WI38 (cell line): ENCODE results near the gene ST3GAL2.

ENCODE experiments used
- H3K4me3 ChIP-seq: 2 replicates; pipeline ENCODE4 v1.5.1; 2011; ENCODE audit warnings: low read depth, mild to moderate bottlenecking, control low read depth, low read length
- TF ChIP-seq, protein P1 (sequence below): IDR thresholded peaks from 2 replicates; pipeline ENCODE4 v1.5.1; 2012; ENCODE audit warnings: low read depth, mild to moderate bottlenecking, control low read depth, low read length

ST3GAL2 gene

DNA sequence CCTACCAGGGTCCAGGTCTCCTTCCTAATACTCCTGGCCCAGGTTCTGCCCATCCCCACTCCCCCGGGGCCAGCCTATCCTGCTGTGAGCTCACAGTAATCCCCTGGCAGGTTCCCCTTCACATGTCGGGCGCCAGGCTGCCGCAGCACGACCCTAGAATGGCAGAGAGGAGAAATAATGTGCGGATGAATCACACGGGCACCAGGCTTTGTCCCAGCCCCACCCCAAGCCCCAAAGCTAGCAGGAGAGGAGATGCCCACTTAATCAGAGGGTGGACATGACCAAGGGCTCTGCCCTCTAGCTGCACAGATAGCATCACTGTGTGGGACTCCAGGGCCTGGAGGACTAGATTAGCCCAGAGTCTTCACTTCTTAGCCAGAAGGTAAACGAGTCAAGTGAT is 39.5 kb downstream of the ST3GAL2 start:
- TF ChIP-seq, protein P1, sequence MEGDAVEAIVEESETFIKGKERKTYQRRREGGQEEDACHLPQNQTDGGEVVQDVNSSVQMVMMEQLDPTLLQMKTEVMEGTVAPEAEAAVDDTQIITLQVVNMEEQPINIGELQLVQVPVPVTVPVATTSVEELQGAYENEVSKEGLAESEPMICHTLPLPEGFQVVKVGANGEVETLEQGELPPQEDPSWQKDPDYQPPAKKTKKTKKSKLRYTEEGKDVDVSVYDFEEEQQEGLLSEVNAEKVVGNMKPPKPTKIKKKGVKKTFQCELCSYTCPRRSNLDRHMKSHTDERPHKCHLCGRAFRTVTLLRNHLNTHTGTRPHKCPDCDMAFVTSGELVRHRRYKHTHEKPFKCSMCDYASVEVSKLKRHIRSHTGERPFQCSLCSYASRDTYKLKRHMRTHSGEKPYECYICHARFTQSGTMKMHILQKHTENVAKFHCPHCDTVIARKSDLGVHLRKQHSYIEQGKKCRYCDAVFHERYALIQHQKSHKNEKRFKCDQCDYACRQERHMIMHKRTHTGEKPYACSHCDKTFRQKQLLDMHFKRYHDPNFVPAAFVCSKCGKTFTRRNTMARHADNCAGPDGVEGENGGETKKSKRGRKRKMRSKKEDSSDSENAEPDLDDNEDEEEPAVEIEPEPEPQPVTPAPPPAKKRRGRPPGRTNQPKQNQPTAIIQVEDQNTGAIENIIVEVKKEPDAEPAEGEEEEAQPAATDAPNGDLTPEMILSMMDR: no peak
- no peak overlapping the region for H3K4me3 ChIP-seq

DNA sequence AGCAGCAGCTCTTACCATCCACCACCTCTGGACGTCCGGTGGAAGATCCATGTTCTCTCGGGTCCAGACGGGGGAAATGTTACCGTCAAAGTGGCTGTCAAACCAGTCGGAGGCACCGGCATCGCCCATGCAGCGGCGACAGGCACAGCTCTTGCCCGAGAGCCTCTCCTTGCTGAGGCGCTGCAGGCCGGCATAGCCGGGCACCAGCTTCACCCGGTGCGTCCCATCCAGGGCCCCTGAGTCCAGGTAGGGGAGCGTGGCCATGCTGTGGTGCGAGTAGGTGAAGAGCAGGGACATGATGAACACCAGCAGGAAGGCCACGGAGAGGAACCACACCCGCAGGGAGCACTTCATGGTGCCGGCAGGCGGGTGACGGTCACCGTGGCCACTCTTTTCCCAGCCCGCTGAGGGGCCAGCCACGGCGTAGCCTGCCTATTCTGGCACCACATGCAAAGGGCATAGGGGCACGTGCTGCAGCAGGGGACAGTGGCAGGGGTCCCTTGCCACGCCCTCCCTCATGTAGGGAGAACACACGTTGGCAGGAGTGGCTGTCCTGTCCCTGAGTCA is 40.6 kb downstream of the ST3GAL2 start:
- no peak overlapping the region for H3K4me3 ChIP-seq
- TF ChIP-seq, protein P1: no peak

DNA sequence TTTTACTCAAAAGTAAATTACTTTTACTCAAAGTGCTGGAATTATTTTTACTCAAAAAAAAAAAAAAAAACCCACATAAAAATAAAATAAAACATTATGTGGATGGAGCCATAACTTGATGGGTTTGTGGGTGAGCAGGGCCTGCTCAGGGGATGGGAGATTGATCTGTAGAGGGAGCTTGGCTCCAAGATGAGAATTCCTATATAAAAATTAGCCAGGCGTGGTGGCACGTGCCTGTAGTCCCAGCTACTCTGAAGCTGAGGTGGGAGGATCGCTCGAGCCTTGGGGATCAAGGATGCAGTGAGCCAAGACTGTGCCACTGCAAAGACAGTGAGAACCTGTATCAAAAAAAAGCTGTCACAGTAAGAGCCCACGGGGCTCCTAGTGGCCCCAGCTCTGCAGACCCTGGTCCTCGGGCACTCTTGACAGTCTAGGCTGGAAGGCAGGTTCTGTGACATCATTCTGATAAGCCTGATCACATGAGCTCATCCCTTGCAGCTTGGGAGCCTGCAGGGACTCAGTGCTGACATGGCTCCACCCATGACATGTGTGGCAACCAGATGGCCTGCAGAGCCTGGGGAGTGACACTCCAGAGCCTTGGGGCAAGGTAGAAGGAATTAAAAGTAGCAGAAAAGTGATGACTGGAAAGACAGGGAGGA is 42.5 kb downstream of the ST3GAL2 start:
- TF ChIP-seq, protein P1: no peak
- no peak overlapping the region for H3K4me3 ChIP-seq

DNA sequence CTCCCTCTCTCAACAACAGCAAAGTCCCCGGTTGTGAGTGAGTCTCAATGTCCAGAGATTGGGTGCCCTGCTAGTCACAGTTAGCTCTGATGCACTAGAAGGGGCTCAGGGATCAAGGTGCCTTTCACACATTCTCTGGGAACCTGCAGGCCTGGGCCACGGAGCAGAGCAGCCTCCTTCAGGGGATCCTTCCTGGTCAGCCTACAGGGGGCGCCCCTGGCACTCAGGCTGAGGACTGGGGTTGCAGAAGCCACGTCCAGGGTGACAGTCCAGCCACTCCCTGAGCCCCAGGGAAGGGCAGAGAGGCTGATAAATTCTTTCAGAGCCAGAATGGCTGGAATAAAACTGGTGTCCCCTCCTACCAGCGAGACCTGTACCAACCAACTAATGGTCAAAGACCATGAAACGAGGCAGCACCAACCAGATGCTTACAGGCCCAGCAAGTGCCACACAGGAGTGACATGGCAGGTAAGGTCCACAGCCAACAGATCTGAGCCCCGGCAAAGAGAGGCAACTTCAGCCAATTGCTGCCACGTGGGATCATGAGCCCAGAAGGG is 43.5 kb downstream of the ST3GAL2 start:
- TF ChIP-seq, protein P1: peak; percentile 78
- no peak overlapping the region for H3K4me3 ChIP-seq

DNA sequence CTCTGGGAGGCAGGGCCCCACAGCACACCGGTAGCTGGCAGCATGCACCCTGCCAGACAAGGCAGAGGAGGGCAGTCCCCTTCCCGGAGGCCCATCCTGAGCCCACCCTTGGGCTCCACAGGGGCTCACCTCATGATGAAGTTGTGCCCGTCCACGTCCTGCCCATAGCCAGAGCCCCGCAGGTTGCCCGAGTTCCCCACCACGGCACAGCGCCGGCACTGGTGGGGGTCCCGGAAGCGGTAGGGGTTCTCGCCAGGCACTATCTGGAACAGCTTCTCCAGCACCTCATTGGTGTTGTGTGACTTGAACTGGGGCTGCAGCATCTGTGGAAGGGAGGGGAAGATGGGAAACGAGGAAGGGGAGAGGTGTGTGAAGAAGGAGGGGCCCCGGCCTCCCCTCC is 44.0 kb downstream of the ST3GAL2 start:
- TF ChIP-seq, protein P1: no peak
- H3K4me3 ChIP-seq: no peak overlapping the region

DNA sequence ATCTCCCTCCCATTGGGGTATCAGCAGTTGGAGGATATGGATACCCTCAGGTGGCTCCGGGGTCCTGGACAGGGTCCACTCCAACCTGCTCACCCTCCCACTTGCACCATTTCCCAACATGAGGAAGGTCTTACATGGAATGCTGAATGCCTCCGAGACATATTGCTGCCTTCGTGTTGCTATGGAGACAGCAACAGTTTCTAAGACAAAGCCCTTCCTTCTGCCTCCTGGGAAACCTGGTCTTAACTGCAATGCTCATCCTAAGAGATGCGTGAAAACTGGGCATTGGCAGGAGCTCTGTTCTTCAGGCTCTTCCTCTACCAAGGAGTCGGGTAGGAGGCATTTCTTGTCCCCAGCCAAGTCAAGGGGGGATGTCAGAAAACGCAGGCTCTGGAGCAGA is 45.2 kb downstream of the ST3GAL2 start:
- no peak overlapping the region for H3K4me3 ChIP-seq
- TF ChIP-seq, protein P1: no peak

DNA sequence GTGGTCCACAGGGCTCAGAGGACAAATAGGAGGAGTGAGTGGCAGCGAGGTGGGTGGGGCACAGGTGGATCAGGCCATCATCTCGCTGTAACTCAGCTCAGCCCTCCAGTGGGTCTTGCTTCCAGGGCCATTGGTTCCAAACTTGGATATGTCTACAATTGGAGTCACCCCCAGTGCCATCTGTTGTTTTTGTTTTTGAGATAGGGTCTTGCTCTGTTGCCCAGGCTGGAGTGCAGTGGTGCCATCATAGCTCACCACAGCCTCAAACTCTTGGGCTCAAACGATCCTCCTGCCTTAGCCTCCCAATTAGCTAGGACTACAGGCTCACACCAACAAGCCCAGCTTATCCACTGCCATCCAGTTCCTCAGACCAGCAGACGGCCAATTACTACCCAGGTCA is 46.3 kb downstream of the ST3GAL2 start:
- H3K4me3 ChIP-seq: no peak overlapping the region
- TF ChIP-seq, protein P1: no peak
